ENCODE results near the gene CFTR. TPM values are rescaled to one million over a fixed set of nuclear protein-coding genes. Genes with fewer than 3 reads are reported as not detected.
"Not testable (repeated sequence)": the region's sequence is repeated elsewhere in the genome, so short reads cannot be mapped to it uniquely, and the experiment has no call there.

CFTR gene
- total RNA-seq, 2 experiments from 2014 or later: not detected

GRCh38 chr7:117478836-117479224 is 995 bp upstream of the CFTR start:
- CTCF ChIA-PET: no interaction called here
- Mint-ChIP-seq H3K27me3 (peaks cover 27% of the 10 kb centered on the region), H3K36me3 (no peaks in the 10 kb centered on the region), H3K4me1 (no peaks in the 10 kb centered on the region), H3K4me3 (no peak overlapping the region), H3K27ac (no peak overlapping the region), H3K9me3 (ENCODE audit: low read depth) (no peaks in the 10 kb centered on the region)
- ATAC-seq: no peak
- DNase-seq: no peak

GRCh38 chr7:117480055-117480362 is 184 bp downstream of the CFTR start:
- ATAC-seq: no peak
- Mint-ChIP-seq H3K27ac (no peak overlapping the region), H3K36me3 (no peaks in the 10 kb centered on the region), H3K4me3 (no peak overlapping the region), H3K27me3 (peaks cover 27% of the 10 kb centered on the region), H3K9me3 (ENCODE audit: low read depth) (no peaks in the 10 kb centered on the region), H3K4me1 (no peaks in the 10 kb centered on the region)
- DNase-seq: no peak
- CTCF ChIA-PET: no interaction called here

GRCh38 chr7:117480978-117481377 is 1.2 kb downstream of the CFTR start:
- no peak for ATAC-seq
- Mint-ChIP-seq H3K9me3 (ENCODE audit: low read depth) (no peaks in the 10 kb centered on the region), H3K4me1 (no peaks in the 10 kb centered on the region), H3K27ac (no peak overlapping the region), H3K27me3 (peaks cover 27% of the 10 kb centered on the region), H3K4me3 (no peak overlapping the region), H3K36me3 (no peaks in the 10 kb centered on the region)
- DNase-seq: no peak
- CTCF ChIA-PET: no interaction called here

- H3K4me1 Mint-ChIP-seq: no peaks in the 10 kb centered on the region
- no peak for DNase-seq
- no peak overlapping the region for H3K4me3 Mint-ChIP-seq
- no peaks in the 10 kb centered on the region for H3K9me3 Mint-ChIP-seq (ENCODE audit: low read depth)
- no peak overlapping the region for H3K27ac Mint-ChIP-seq
- CTCF ChIA-PET: no interaction called here
- H3K27me3 Mint-ChIP-seq: peaks cover 7% of the 10 kb centered on the region
- H3K36me3 Mint-ChIP-seq: no peaks in the 10 kb centered on the region
- ATAC-seq: no peak
Measured at GRCh38 chr7:117485118-117485620, 5.3 kb downstream of the CFTR start.

- H3K9me3 Mint-ChIP-seq (ENCODE audit: low read depth): peaks cover 2% of the 10 kb centered on the region
- H3K27ac Mint-ChIP-seq: no peak overlapping the region
- H3K4me3 Mint-ChIP-seq: no peak overlapping the region
Measured at GRCh38 chr7:117489016-117489415, 9.2 kb downstream of the CFTR start.

GRCh38 chr7:117489430-117489829 is 9.6 kb downstream of the CFTR start:
- DNase-seq (no peak), ATAC-seq (no peak)
- Mint-ChIP-seq H3K27me3 (no peaks in the 10 kb centered on the region), H3K9me3 (ENCODE audit: low read depth) (peaks cover 2% of the 10 kb centered on the region), H3K27ac (no peak overlapping the region), H3K36me3 (no peaks in the 10 kb centered on the region), H3K4me1 (no peaks in the 10 kb centered on the region), H3K4me3 (no peak overlapping the region)
- CTCF ChIA-PET: no interaction called here

More at GRCh38 chr7:117489016-117489415, 9.2 kb downstream of the CFTR start:
- CTCF ChIA-PET: no interaction called here
- Mint-ChIP-seq H3K27me3 (no peaks in the 10 kb centered on the region), H3K36me3 (no peaks in the 10 kb centered on the region), H3K4me1 (no peaks in the 10 kb centered on the region)
- no peak for ATAC-seq
- DNase-seq: no peak

GRCh38 chr7:117489911-117490310 is 10.1 kb downstream of the CFTR start:
- H3K4me1 Mint-ChIP-seq: no peaks in the 10 kb centered on the region
- no peak for ATAC-seq
- no peaks in the 10 kb centered on the region for H3K27me3 Mint-ChIP-seq
- no peak overlapping the region for H3K27ac Mint-ChIP-seq
- H3K9me3 Mint-ChIP-seq (ENCODE audit: low read depth): peaks cover 2% of the 10 kb centered on the region
- no peak overlapping the region for H3K4me3 Mint-ChIP-seq
- CTCF ChIA-PET: no interaction called here
- no peaks in the 10 kb centered on the region for H3K36me3 Mint-ChIP-seq
- DNase-seq: no peak

GRCh38 chr7:117492649-117493048 is 12.8 kb downstream of the CFTR start:
- no peak for ATAC-seq
- no peaks in the 10 kb centered on the region for H3K4me1 Mint-ChIP-seq
- no peak overlapping the region for H3K4me3 Mint-ChIP-seq
- no peak for DNase-seq
- no peak overlapping the region for H3K27ac Mint-ChIP-seq
- H3K9me3 Mint-ChIP-seq (ENCODE audit: low read depth): peaks cover 2% of the 10 kb centered on the region
- CTCF ChIA-PET: no interaction called here
- no peaks in the 10 kb centered on the region for H3K36me3 Mint-ChIP-seq
- H3K27me3 Mint-ChIP-seq: no peaks in the 10 kb centered on the region

GRCh38 chr7:117493460-117493859 is 13.6 kb downstream of the CFTR start:
- Mint-ChIP-seq H3K27me3 (no peaks in the 10 kb centered on the region), H3K27ac (no peak overlapping the region), H3K9me3 (ENCODE audit: low read depth) (peaks cover 2% of the 10 kb centered on the region), H3K36me3 (no peaks in the 10 kb centered on the region), H3K4me3 (no peak overlapping the region), H3K4me1 (no peaks in the 10 kb centered on the region)
- DNase-seq (no peak), ATAC-seq (no peak)
- CTCF ChIA-PET: no interaction called here

- Mint-ChIP-seq H3K4me1 (no peaks in the 10 kb centered on the region), H3K27me3 (no peaks in the 10 kb centered on the region), H3K9me3 (ENCODE audit: low read depth) (peaks cover 2% of the 10 kb centered on the region), H3K27ac (no peak overlapping the region), H3K4me3 (no peak overlapping the region), H3K36me3 (no peaks in the 10 kb centered on the region)
- CTCF ChIA-PET: no interaction called here
- DNase-seq: no peak
- ATAC-seq: no peak
Measured at GRCh38 chr7:117495308-117495707, 15.5 kb downstream of the CFTR start.

- DNase-seq (no peak), ATAC-seq (no peak)
- H3K27me3 Mint-ChIP-seq: no peaks in the 10 kb centered on the region
- peaks cover 2% of the 10 kb centered on the region for H3K9me3 Mint-ChIP-seq (ENCODE audit: low read depth)
- no peaks in the 10 kb centered on the region for H3K4me1 Mint-ChIP-seq
- CTCF ChIA-PET: no interaction called here
- H3K36me3 Mint-ChIP-seq: no peaks in the 10 kb centered on the region
- no peak overlapping the region for H3K4me3 Mint-ChIP-seq
- no peak overlapping the region for H3K27ac Mint-ChIP-seq
Measured at GRCh38 chr7:117502331-117502730, 22.5 kb downstream of the CFTR start.

- CTCF ChIA-PET: no interaction called here
- Mint-ChIP-seq H3K9me3 (ENCODE audit: low read depth) (peaks cover 2% of the 10 kb centered on the region), H3K27ac (no peak overlapping the region), H3K36me3 (no peaks in the 10 kb centered on the region), H3K27me3 (no peaks in the 10 kb centered on the region), H3K4me3 (no peak overlapping the region), H3K4me1 (no peaks in the 10 kb centered on the region)
- DNase-seq: no peak
- no peak for ATAC-seq
Measured at GRCh38 chr7:117505238-117505637, 25.4 kb downstream of the CFTR start.

GRCh38 chr7:117508676-117509075 is 28.9 kb downstream of the CFTR start:
- no peak for ATAC-seq
- CTCF ChIA-PET: no interaction called here
- no peak for DNase-seq
- no peak overlapping the region for H3K4me3 Mint-ChIP-seq
- peaks cover 2% of the 10 kb centered on the region for H3K9me3 Mint-ChIP-seq (ENCODE audit: low read depth)
- H3K27me3 Mint-ChIP-seq: no peaks in the 10 kb centered on the region
- H3K36me3 Mint-ChIP-seq: no peaks in the 10 kb centered on the region
- no peak overlapping the region for H3K27ac Mint-ChIP-seq
- no peaks in the 10 kb centered on the region for H3K4me1 Mint-ChIP-seq

- DNase-seq; H3K9me3 Mint-ChIP-seq (ENCODE audit: low read depth); H3K27me3 Mint-ChIP-seq; H3K27ac Mint-ChIP-seq; CTCF ChIA-PET; H3K4me3 Mint-ChIP-seq; ATAC-seq; H3K4me1 Mint-ChIP-seq; H3K36me3 Mint-ChIP-seq: not testable (repeated sequence)
Measured at GRCh38 chr7:117517194-117517593, 37.4 kb downstream of the CFTR start.

- no peaks in the 10 kb centered on the region for H3K9me3 Mint-ChIP-seq (ENCODE audit: low read depth)
- no peaks in the 10 kb centered on the region for H3K27me3 Mint-ChIP-seq
- no peaks in the 10 kb centered on the region for H3K36me3 Mint-ChIP-seq
- CTCF ChIA-PET: no interaction called here
- H3K27ac Mint-ChIP-seq: no peak overlapping the region
- no peaks in the 10 kb centered on the region for H3K4me1 Mint-ChIP-seq
- no peak for ATAC-seq
- no peak for DNase-seq
- H3K4me3 Mint-ChIP-seq: no peak overlapping the region
Measured at GRCh38 chr7:117530390-117530789, 50.6 kb downstream of the CFTR start.
